ENCODE results near the gene OCA2. TPM values are rescaled to one million over a fixed set of nuclear protein-coding genes. Genes with fewer than 3 reads are reported as not detected.

The OCA2 gene
- total and polyA plus RNA-seq, 2 of the 8 experiments (the other 6 are each of a cell fraction or from before 2014, with no cell fraction given) = 0.20 TPM

DNA sequence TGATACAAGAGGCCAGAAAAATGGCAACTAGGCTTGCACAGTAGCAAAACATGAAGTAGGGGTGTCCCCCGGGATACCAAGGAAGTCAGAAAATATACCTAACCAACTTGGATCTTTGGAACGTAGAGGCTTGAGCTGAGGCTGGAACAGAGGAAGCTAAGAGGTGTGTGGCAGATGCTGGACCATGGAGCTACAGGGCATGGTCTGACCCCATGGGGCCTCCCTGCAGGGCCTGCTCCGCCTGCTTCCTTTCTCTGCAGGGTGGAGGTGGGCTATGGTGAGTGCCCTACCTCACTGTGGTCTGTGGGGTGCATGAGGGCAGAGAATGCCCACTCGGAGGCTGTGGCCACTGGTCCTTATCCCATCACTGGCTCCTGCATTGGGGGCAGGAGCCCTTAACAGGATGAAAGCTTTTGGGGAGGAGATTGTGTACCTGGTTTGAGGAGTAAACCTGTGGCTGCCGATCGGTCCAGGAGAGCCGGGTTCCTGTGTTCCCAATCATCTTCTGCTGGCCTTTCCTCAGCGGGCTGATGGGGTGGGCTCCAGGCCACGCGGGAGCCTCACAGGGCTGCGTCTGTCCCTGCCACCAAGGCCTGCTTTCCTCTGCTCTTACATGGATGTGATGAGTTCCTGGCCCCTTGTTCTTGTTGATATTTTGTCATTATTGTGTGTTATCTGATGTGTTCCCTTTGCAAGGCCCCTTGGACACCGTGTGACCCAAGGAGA lies 96.8 kb downstream of the OCA2 start:
- CTCF ChIA-PET (ENCODE audit: partially characterized antibody) = interaction anchor here (0.6 to 1.4 kb wide), 4 partner anchors 14 to 130 kb away, joined by 3 to 5 read pairs (median 4); no protein-coding TSS in a partner anchor
- no peaks in the 10 kb centered on the region for H3K27me3 ChIP-seq (replicated peaks in 1 of 4; ENCODE audit: control insufficient read depth in 3 of 4, extremely low read depth in 1 of 4, insufficient read depth in 3 of 4, low read length in 3 of 4)
- peaks cover 2% of the 10 kb centered on the region; the same call in 1 of the 2 replicates for H3K23me2 ChIP-seq (ENCODE audit: low read depth, low read length)
- H3K9me3 ChIP-seq (ENCODE audit: insufficient read depth in 2 of 2, low read depth in 1 of 2, low read length in 1 of 2) = no peaks in the 10 kb centered on the region
- FAIRE-seq (no peak), DNase-seq (ENCODE audit: low read depth in 1 of 2, low spot score in 2 of 2) (peak in 1 of 2 experiments; percentile 39)
- no peak overlapping the region for H3K9ac ChIP-seq (replicated peaks in 1 of 4; ENCODE audit: extremely low read depth in 1 of 4, low read depth in 3 of 4, low read length in 3 of 4)
- H3K4ac ChIP-seq (replicated peaks; ENCODE audit: insufficient read length, low read depth, low read length) = no peak overlapping the region
- no peak overlapping the region for H4K8ac ChIP-seq (ENCODE audit: extremely low read depth, insufficient read depth, low read length)
- H4K91ac ChIP-seq (replicated peaks; ENCODE audit: insufficient read length, low read length) = no peak overlapping the region
- H2AFZ ChIP-seq (ENCODE audit: low read length) = no peak overlapping the region
- H3K4me2 ChIP-seq (ENCODE audit: insufficient read depth in 1 of 2, low read depth in 2 of 2, low read length in 2 of 2) = no peak overlapping the region
- no peak overlapping the region for H4K5ac ChIP-seq (ENCODE audit: insufficient read length, low read depth, low read length)
- no peak overlapping the region for H2AK5ac ChIP-seq (ENCODE audit: low read depth, low read length)
- no peak overlapping the region for H3K18ac ChIP-seq (ENCODE audit: extremely low read depth, low read length)
- H3K4me3 ChIP-seq (ENCODE audit: extremely low read depth in 1 of 4, insufficient read depth in 2 of 4, low read depth in 3 of 4, low read length in 4 of 4) = no peak overlapping the region
- H3K27ac ChIP-seq (ENCODE audit: low read depth, low read length) = no peak overlapping the region
- H2BK5ac ChIP-seq (ENCODE audit: low read depth, low read length) = no peak overlapping the region
- H3K23ac ChIP-seq (ENCODE audit: insufficient read length) = no peak overlapping the region
- POLR2A ChIA-PET (ENCODE audit: partially characterized antibody) = no interaction called here
- 94% methylated on average over 12 of the region's 12 CpGs; no CpG with 5 or more reads in 1 of the 2 experiments for whole genome bisulfite sequencing, 2 experiments (ENCODE audit: extremely low coverage in 1 of 2, insufficient coverage in 1 of 2, insufficient read length in 1 of 2, insufficient replicate concordance in 2 of 2, low coverage in 1 of 2, low lambda C conversion rate in 2 of 2, missing lambda C conversion rate in 1 of 2)
- H3K4me1 ChIP-seq (replicated peaks in 1 of 4; ENCODE audit: control insufficient read depth in 3 of 4, insufficient read depth in 4 of 4, low read length in 3 of 4) = no peaks in the 10 kb centered on the region
- H2BK120ac ChIP-seq (replicated peaks; ENCODE audit: low read depth, low read length) = no peak overlapping the region
- H2BK15ac ChIP-seq (ENCODE audit: low read length) = no peak overlapping the region
- no peak overlapping the region for H3K56ac ChIP-seq (replicated peaks; ENCODE audit: insufficient read length, low read depth, low read length)
- H3K14ac ChIP-seq (ENCODE audit: insufficient read length) = no peak overlapping the region
- H3K36me3 ChIP-seq (ENCODE audit: control insufficient read depth in 2 of 4, insufficient read depth in 4 of 4, low read length in 3 of 4) = no peaks in the 10 kb centered on the region
- H2BK20ac ChIP-seq (ENCODE audit: low read length) = no peak overlapping the region
- no peaks in the 10 kb centered on the region for H3K79me2 ChIP-seq (ENCODE audit: control insufficient read depth in 1 of 2, insufficient read depth in 2 of 2, low read length in 2 of 2)
- H2BK12ac ChIP-seq (ENCODE audit: low read depth, low read length) = no peak overlapping the region
- H3K79me1 ChIP-seq (ENCODE audit: low read depth, low read length) = no peaks in the 10 kb centered on the region
- peaks cover 0 to 4% of the 10 kb centered on the region in 2 experiments for H4K20me1 ChIP-seq (replicated peaks in 1 of 2; ENCODE audit: control insufficient read depth in 1 of 2, insufficient read depth in 2 of 2, low read length in 2 of 2)
- TF ChIP-seq TCF12 (IDR thresholded peaks at IDR 0.05; ENCODE audit: low read depth, low read length) = no peak

All from H1 (cell line).